CD4-positive, alpha-beta T cell treated with Interleukin-15 for 1 hour (primary cell): Measurements from ENCODE around the gene GRK4.
"Not testable (repeated sequence)": the region's sequence is repeated elsewhere in the genome, so short reads cannot be mapped to it uniquely, and the experiment has no call there.

Experiments
- DNase-seq: peaks from one replicate; pipeline ENCODE4 v3.0.0-alpha.2; 2020

Gene GRK4

DNA sequence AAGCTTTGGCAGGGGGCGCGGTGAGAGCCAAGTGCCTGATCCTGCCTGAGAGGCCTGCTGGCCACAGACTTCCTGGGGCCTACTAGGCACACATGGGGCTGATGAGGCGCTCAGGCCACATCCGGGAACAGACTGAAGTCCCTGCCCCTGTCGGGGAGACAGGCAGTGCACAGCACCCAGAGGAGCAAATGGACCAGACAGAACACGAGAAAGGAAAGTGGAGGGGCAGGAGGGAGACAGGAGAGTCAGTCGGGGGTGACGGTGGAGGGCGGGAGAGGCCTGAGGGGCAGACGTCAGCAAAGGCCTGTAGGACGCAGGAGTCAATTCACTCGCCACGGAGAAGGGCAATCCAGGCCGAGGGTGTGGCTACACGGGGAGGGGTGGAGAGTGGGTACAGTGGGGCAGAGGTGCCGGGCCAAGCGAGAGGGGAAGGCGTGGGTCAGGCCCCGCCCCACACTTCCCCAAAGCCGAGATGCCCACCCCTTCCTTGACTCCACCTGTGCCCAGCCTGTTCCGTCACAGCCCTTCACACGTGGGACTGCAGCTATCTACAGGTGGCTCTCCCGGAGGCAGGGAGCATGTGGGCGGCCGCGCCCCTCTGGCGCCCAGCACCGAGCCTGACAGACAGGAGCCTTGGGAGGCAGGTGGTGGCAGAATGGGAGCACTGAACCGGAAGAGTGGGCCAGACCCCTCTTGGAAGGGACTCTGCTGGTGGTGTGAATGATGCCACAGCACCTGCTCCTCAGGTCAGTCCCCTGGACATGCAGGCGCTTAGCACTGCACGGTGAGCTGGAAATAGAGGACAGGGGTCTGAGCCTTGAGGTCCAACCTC is 20.6 kb upstream of the GRK4 start:
- no peak for DNase-seq

DNA sequence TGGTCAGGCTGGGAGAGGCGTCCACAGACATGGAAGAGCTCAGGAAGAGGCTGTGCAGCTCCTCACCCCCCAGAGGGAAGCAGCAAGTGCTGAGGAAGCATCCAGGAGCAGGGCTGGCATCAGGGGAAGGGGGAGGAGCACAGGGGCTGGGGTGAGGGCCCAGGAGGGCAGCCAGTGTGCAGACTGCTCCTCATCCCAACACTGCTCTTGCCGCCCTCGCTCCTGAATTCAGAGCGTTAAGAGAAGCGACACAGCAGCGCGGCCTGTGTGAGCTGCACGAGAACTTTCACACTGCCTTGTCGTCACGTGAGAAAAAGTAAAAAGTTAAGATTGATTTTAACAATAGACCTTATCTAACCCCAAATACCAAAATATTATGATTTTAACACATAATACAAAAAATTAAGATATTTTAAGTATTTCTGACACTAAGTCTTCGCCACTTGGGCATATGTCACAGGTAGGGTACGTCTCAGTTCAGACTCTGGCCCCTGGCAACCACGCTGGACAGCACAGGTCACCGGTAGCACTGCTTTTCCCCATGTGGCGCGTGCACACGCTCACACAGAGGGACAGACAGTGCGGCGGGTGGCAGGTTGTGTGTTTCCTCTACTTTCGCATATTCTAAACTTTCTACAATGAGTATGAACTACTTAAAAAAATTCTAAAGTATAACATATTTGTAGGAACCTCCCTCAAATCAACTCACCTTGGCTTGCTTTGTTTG is 19.8 kb upstream of the GRK4 start:
- no peak for DNase-seq

GRCh38 chr4:2944091-2944482 is 19.3 kb upstream of the GRK4 start:
- DNase-seq = no peak

DNA sequence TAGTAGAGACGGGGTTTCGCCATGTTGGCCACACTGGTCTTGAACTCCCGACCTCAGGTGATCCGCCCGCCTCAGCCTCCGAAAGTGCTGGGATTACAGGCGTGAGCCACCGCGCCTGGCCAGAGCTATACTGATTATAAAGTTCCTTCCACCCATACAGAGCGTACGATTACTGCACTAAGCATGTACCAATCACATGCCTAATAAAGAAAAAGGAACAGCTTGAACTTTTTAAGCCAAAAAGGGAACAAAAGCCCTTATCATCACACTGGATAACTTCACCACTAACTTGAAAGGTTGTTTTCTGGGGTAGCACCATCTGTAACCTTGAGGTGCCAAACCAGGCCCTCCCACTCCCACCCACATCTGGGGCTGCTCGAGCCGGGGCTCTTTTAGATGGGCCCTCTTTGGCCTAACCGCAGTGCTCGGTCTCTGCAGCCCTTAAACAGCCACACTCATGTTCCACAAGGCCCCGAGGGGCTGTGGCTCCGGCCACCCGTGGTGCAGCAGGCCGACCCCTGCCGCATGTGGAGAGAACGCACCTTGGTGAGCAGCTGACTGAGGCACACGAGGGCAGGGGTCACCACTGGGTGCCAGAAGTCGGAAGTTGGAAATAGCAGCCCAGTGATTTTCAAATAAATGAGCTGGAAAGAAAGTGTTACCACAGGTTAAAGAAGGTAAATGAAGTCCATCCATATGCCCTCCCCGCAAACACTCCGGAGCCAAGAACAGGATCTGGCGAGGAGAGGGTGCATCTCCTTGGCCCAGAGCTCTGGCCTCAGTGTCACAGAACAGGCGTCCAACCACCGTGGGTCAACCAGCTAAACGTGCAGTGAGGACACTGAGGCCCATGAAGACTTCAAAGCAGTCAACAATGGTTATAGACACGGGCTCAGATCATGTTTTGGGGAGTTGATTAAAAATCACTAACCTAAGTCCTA is 18.5 kb upstream of the GRK4 start:
- DNase-seq = no peak

- not testable (repeated sequence) for DNase-seq
Observed at GRCh38 chr4:2945619-2946604, 17.5 kb upstream of the GRK4 start.

GRCh38 chr4:2946812-2947600 is 16.4 kb upstream of the GRK4 start:
- DNase-seq = no peak

GRCh38 chr4:2947926-2948325 is 15.4 kb upstream of the GRK4 start:
- DNase-seq = no peak

DNA sequence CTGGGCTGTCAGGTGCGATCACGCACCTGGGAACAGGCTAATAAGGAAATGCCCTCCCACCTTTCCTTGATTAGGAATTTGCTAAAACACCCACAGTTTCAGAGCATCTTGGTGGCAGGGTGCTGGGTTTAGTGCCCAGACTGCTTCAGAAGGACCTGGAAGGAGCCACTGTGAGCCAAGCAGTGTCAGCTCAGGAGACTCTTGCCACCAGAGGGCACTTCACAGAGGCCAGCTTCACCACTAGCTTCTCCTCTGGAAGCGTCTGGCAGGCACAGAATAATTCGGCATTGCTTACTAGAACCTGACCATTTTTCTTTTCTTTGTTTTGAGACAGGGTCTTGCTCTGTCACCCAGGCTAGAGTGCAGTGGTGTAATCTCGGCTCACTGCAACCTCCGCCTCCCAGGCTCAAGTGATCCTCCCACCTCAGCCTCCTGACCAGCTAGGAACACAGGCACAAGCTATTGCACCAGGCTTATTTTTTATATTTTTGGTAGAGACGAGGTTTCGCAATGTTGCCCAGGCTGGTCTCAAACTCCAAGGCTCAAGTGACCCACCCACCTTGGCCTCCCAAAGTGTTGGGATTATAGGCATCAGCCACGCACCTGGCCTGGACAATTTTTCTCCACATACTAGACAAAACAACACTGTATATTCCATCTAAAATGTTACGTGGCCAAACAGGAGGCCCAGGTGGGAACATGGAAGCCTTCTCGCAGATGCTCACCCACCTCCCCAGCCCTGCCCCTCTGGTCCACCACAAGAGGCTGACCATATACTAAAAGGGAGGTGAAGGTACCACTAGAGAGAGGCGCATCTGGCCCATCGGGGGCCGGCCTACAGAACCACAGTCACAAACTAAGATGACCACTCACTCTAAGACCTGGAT is 14.2 kb upstream of the GRK4 start:
- no peak for DNase-seq

GRCh38 chr4:2949782-2950125 is 13.6 kb upstream of the GRK4 start:
- no peak for DNase-seq

DNA sequence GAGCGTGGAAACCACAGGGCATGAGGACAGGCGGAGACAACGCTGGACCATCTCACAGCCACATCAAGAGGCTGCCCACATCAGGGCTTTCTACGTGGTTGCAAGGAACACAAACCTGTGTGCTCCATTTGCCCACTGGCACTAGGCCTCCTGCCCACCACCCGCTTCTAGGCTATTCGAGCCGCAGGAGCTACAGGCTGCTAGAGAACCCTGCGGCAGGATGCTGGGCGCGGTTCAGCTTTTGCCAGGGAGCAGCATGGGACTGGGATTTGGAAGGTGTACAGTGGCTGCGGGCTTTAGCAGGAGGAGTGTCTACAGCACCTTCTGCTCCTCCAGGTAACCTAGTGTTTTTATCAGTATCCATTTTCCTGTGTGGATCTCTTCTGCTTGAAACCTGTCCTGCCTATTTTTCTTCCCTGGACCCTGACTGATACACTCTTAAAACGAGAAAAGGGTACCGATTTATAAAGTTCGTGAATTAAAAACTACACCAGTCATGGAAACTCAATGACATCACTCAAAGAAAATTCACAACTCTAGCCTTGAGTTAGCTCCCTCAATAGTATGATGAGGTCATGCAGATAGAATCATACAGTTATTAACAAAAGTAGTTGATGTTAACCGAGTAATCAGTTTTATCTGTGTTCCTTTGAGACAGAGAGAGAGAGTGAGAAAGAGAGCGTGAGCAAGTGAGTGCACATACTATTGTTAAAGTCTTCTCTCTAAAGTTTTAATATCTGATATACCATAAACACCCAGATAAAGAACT is 13.0 kb upstream of the GRK4 start:
- no peak for DNase-seq

- DNase-seq = no peak
Observed at GRCh38 chr4:2953496-2953895, 9.9 kb upstream of the GRK4 start.

DNA sequence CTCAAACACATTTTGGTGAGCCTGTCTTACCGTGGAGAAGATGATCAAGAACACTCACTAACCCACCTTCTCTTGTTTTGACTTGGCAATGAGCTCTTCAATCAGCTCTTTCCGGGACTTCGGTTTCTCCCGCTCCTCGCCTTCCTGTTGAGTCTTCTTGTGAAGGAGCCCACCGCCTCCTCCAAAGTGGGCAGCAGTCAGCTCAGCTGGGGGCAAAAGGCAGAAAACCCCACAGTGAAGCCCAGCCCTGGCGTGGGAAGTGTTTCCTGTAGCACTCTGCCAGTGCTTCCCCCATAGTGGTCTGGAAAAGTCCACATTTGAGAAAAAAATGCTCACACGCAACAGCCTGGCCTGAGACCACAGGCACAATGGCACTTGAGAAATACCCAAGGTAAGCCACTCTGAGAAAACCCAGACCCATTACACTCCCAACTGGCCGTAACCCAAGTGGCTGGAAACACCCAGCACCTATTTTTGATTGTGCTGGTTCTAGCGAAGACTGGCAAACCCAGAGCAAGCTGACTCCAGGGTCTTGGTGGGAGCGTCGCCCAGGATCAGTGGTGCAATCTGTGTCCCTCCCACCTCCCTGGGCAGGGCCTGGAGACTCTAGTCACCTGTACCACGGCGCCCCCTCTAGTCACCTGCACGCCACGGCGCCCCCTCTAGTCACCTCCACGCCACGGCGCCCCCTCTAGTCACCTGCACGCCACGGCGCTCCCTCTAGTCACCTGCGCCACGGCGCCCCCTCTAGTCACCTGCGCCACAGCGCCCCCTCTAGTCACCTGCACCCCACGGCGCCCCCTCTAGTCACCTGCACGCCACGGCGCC is 8.8 kb upstream of the GRK4 start:
- peak; percentile 45 for DNase-seq

DNA sequence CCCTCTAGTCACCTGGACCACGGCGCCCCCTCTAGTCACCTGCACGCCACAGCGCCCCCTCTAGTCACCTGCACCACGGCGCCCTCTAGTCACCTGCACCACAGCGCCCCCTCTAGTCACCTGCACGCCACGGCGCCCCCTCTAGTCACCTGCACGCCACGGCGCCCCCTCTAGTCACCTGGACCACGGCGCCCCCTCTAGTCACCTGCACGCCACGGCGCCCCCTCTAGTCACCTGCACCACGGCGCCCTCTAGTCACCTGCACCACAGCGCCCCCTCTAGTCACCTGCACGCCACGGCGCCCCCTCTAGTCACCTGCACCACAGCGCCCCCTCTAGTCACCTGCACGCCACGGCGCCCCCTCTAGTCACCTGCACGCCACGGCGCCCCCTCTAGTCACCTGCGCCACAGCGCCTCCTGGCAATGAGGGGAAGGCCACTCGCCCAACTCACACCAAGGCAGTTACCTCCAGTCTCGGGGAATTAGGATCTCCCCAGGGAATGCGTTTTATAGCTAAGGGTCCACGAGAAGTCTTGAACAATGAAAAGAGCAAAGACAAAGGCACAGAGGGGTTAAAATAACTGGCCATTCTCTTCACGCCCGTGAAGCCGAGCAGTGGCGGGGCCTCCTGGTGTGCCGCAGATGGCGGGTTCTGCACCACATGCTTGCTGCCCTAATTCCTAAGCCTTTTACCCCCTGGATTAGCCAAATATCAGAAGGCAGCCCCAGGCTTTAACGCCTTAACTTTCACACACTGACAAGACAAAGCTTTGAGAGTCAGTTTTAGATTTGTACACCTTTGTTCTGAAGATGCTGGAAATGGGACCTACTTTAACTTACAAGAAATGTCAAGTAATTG is 8.0 kb upstream of the GRK4 start:
- DNase-seq = not testable (repeated sequence)

DNA sequence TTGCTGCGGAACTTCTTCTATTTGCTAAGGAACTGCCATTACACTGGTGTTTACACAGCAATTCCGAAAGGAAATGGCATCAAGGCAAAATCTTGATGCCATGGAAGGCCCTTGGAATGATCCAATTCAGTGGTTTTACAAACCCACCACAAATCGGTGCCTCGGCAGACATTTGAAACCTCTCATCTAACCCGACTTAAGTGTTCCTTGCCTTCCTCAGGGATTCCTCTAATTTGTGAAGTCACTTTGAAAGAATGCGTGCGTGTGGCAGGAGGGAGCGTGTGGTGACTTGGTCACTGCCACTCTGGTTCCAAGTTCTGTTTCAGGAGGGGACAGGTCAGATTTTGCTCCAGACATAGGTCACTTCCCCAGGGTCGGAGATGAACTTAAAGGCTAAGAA is 4.9 kb upstream of the GRK4 start:
- DNase-seq = no peak

GRCh38 chr4:2960450-2960849 is 2.9 kb upstream of the GRK4 start:
- not testable (repeated sequence) for DNase-seq

- no peak for DNase-seq
Observed at GRCh38 chr4:2961421-2961810, 2.0 kb upstream of the GRK4 start.

DNA sequence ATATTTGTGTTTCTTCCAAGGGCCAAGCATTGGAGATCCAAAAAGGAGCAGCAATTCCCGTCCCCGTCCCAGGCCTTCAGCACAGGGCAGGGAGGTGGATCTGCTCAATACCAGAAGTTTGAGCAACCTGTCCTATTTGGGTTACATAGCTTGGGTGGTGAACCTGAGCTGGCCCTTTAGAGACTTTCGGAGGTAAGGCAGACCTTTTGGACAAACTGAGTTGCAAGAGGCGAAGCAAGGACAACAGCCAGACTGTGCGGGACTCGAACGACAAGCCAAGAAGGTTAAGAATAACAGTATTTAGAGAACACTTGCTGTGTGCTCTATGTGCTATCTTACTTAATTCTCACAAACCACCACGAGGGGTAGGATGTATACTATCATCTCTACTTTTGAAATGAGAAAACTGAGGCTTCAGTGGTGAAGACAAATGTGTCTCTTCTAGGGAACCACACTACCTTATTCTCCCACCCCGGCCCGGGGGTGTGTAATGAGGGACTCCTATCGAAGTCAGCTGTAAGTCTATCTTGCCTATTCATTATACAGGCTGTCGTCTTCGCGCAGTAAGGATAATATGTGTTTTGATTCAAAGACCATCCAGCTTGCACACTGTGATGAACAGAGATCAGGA is 1.4 kb upstream of the GRK4 start:
- DNase-seq = no peak
